SK-N-SH (cell line): Measurements from ENCODE around the gene ATP2A1. TPM values are rescaled to one million over a fixed set of nuclear protein-coding genes. Genes with fewer than 3 reads are reported as not detected.

Experiments
- CTCF ChIA-PET: fragments of 300-600, 350-600 bp; formaldehyde crosslinking; extraction: SDS; loops from one replicate; lab custom pipeline; 2021; lab: Yijun Ruan, JAX
- POLR2A ChIA-PET: fragments of 350-600 bp; sonication (Branson Sonifier 250); formaldehyde crosslinking; extraction: SDS; loops from one replicate; lab custom pipeline; 2020; ENCODE audit warnings: antibody characterized with exemption, inconsistent platforms; lab: Yijun Ruan, JAX
- DNase-seq: peaks from one replicate; pipeline ENCODE4 v3.0.0; 2012
- H2AFZ ChIP-seq: fragments of 200-600 bp; sonication (generic); 2 replicates; pipeline ENCODE4 v1.8.1; 2016; ENCODE audit warnings: antibody characterized with exemption, mild to moderate bottlenecking, low read depth
- H3F3A ChIP-seq: fragments of 200-600 bp; sonication (generic); replicated peaks from 2 replicates; pipeline ENCODE3; 2016; ENCODE audit warnings: antibody characterized with exemption, mild to moderate bottlenecking; ENCODE audit not compliant: insufficient read depth
- H3K27ac ChIP-seq, 2 experiments: fragments of 200-500 bp in 1 of 2; fragments of 200-600 bp in 1 of 2; sonication (Bioruptor generic) in 1 of 2; sonication (generic), shearing (Covaris generic) in 1 of 2; 2 replicates each; pipeline versions ENCODE4 v1.5.1 to v1.6.1; 2014 to 2016; ENCODE audit warnings: low read depth in 2 of 2, inconsistent platforms in 1 of 2, low read length in 1 of 2, mild to moderate bottlenecking in 1 of 2, mixed read lengths in 1 of 2
- H3K27me3 ChIP-seq: fragments of 200-600 bp; sonication (generic), shearing (Covaris generic); 2 replicates; pipeline ENCODE4 v1.6.1; 2016; ENCODE audit warnings: mixed run types; ENCODE audit not compliant: insufficient read depth
- H3K36me3 ChIP-seq, 2 experiments: fragments of 200-500 bp in 1 of 2; fragments of 200-600 bp in 1 of 2; sonication (Bioruptor generic) in 1 of 2; sonication (generic) in 1 of 2; replicated peaks in 1 of 2; 2 replicates each; pipeline versions ENCODE3 to v1.5.1; 2014 to 2016; ENCODE audit warnings: low read length in 1 of 2, mild to moderate bottlenecking in 1 of 2; ENCODE audit not compliant: insufficient read depth in 2 of 2, control insufficient read depth in 1 of 2
- H3K4me1 ChIP-seq, 2 experiments: fragments of 200-500 bp in 1 of 2; fragments of 200-600 bp in 1 of 2; sonication (Bioruptor generic) in 1 of 2; sonication (generic), shearing (Covaris generic) in 1 of 2; 2 replicates each; pipeline versions ENCODE4 v1.5.1 to v1.6.1; 2014 to 2016; ENCODE audit warnings: low read depth in 1 of 2, low read length in 1 of 2, mixed run types in 1 of 2; ENCODE audit not compliant: insufficient read depth in 2 of 2, control insufficient read depth in 1 of 2
- H3K4me2 ChIP-seq: fragments of 200-600 bp; sonication (generic), shearing (Covaris generic); 2 replicates; pipeline ENCODE4 v1.6.1; 2017; ENCODE audit warnings: mixed run types
- H3K4me3 ChIP-seq, 2 experiments: fragments of 200-500 bp in 1 of 2; fragments of 200-600 bp in 1 of 2; sonication (Bioruptor generic) in 1 of 2; sonication (generic), shearing (Covaris generic) in 1 of 2; 2 replicates each; pipeline versions ENCODE4 v1.5.1 to v1.8.1; 2014 to 2016; ENCODE audit warnings: low read depth in 2 of 2, inconsistent platforms in 1 of 2, low read length in 1 of 2, mild to moderate bottlenecking in 1 of 2, mixed read lengths in 1 of 2, moderate library complexity in 1 of 2
- H3K79me2 ChIP-seq: fragments of 200-600 bp; sonication (generic); 2 replicates; pipeline ENCODE4 v1.8.1; 2017; ENCODE audit warnings: mild to moderate bottlenecking; ENCODE audit not compliant: insufficient read depth
- H3K9ac ChIP-seq: fragments of 200-600 bp; sonication (generic); 2 replicates; pipeline ENCODE4 v1.6.1; 2017; ENCODE audit warnings: mixed run types
- H3K9me2 ChIP-seq: fragments of 200-600 bp; sonication (generic); 2 replicates; pipeline ENCODE4 v1.6.1; 2017; ENCODE audit warnings: mixed run types
- H3K9me3 ChIP-seq: fragments of 200-600 bp; sonication (generic); 2 replicates; pipeline ENCODE4 v1.6.1; 2017; ENCODE audit warnings: mixed run types, mild to moderate bottlenecking, moderate library complexity
- H4K20me1 ChIP-seq: fragments of 200-600 bp; sonication (generic); 2 replicates; pipeline ENCODE4 v1.6.1; 2017; ENCODE audit warnings: mild to moderate bottlenecking, mixed run types; ENCODE audit not compliant: insufficient read depth
- CTCF ChIP-seq: fragments of 200-600 bp; sonication (generic); IDR thresholded peaks from 2 replicates; pipeline ENCODE4 v1.6.1; 2017; ENCODE audit warnings: antibody characterized with exemption, mild to moderate bottlenecking, moderate library complexity
- FOSL2 ChIP-seq: IDR thresholded peaks from 2 replicates; pipeline ENCODE4 v1.4.0; 2012; ENCODE audit warnings: low read depth, mild to moderate bottlenecking, moderate library complexity, borderline replicate concordance
- GABPA ChIP-seq: IDR thresholded peaks from 2 replicates; pipeline ENCODE4 v1.4.0; 2012; ENCODE audit warnings: low read depth, mild to moderate bottlenecking
- GATA2 ChIP-seq: sonication (generic); formaldehyde crosslinking; IDR thresholded peaks from 2 replicates; pipeline ENCODE4 v1.5.0; 2020; ENCODE audit warnings: mild to moderate bottlenecking, missing genetic modification reagents
- MXI1 ChIP-seq: IDR thresholded peaks from 2 replicates; pipeline ENCODE4 v1.6.1; 2012; ENCODE audit warnings: mild to moderate bottlenecking, low read depth, low read length, improper control_type of control experiment
- PBX3 ChIP-seq: IDR thresholded peaks from 2 replicates; pipeline ENCODE4; 2012
- ZBTB33 ChIP-seq: IDR thresholded peaks from 2 replicates; pipeline ENCODE4 v1.4.0; 2012; ENCODE audit warnings: low read depth, borderline replicate concordance
- WGBS: methylation state at CpG from one replicate; pipeline ENCODE4 v1.1.6; 2017; ENCODE audit warnings: low lambda C conversion rate; 5-methylcytosine and 5-hydroxymethylcytosine counted together
- polyA plus RNA-seq, 3 experiments: library from polyadenylated mRNA; depleted of rRNA; stranded (reverse); fragments of >200 nt; gene quantifications; 2 replicates each; pipeline ENCODE4 v1.2.3, GENCODE V29; 2012

ATP2A1 gene
- polyA plus RNA-seq, 1 of the 3 experiments (the other 2 are of a cell fraction): 3.0 TPM

- Histone ChIP-seq H3K36me3 (peaks cover 87 to 90% of the 10 kb centered on the region in 2 experiments), H3K27me3 (no peaks in the 10 kb centered on the region), H3K9me3 (no peaks in the 10 kb centered on the region), H3K27ac (no peak overlapping the region), H3K4me3 (no peak overlapping the region), H2AFZ (no peak overlapping the region), H3K9me2 (no peaks in the 10 kb centered on the region), H3K4me2 (no peak overlapping the region), H3K4me1 (peaks cover 9 to 10% of the 10 kb centered on the region in 2 experiments; a peak in 2 of 4 replicates), H4K20me1 (peaks cover 58% of the 10 kb centered on the region), H3K79me2 (peaks cover 83% of the 10 kb centered on the region), H3K9ac (no peak overlapping the region), H3F3A (peaks cover 11% of the 10 kb centered on the region)
- 98% methylated on average over 13 of the region's 13 CpGs for WGBS
- CTCF ChIA-PET: interaction anchor here (1.2 kb wide), 1 partner anchor 12 kb away, joined by 3 read pairs; no protein-coding TSS in a partner anchor
- no peak for DNase-seq
- TF ChIP-seq ZBTB33 (no peak), CTCF (no peak), GATA2 (CRISPR knock-in tag) (no peak)
- POLR2A ChIA-PET: no interaction called here
Observed at GRCh38 chr16:28829747-28830146, 48.5 kb upstream of the ATP2A1 start.

- POLR2A ChIA-PET: no interaction called here
Observed at GRCh38 chr16:28830531-28830930, 47.8 kb upstream of the ATP2A1 start.

More at GRCh38 chr16:28830531-28830930, 47.8 kb upstream of the ATP2A1 start:
- peaks cover 11% of the 10 kb centered on the region for H3F3A ChIP-seq
- no peaks in the 10 kb centered on the region for H3K27me3 ChIP-seq
- TF ChIP-seq PBX3: no peak
- TF ChIP-seq MXI1: no peak
- no peak for TF ChIP-seq FOSL2
- TF ChIP-seq GABPA: no peak
- TF ChIP-seq, all 33 proteins: peak for 0
- H3K79me2 ChIP-seq: peaks cover 75% of the 10 kb centered on the region
- WGBS: 91% methylated on average over 13 of the region's 13 CpGs
- no peak overlapping the region for H3K9ac ChIP-seq
- peaks cover 50% of the 10 kb centered on the region for H4K20me1 ChIP-seq
- peaks cover 3% of the 10 kb centered on the region in 2 experiments; a peak in 1 of 4 replicates for H3K4me1 ChIP-seq
- DNase-seq: no peak
- H3K27ac ChIP-seq: no peak overlapping the region
- H3K9me2 ChIP-seq: no peaks in the 10 kb centered on the region
- no peak overlapping the region for H3K4me2 ChIP-seq
- H3K4me3 ChIP-seq: no peak overlapping the region
- CTCF ChIA-PET: no interaction called here
- no peaks in the 10 kb centered on the region for H3K9me3 ChIP-seq
- peaks cover 82 to 91% of the 10 kb centered on the region in 2 experiments for H3K36me3 ChIP-seq
- no peak overlapping the region for H2AFZ ChIP-seq
